HG03571 (cell line): ENCODE results near the gene SLC48A1.

ENCODE experiments used
- ATAC-seq: cut with Tn5 transposase; IDR thresholded peaks from one replicate; pipeline ENCODE4 v1.9.1; 2021; ENCODE audit not compliant: unreplicated experiment

Gene SLC48A1

GRCh38 chr12:47777151-47777550 lies 4.1 kb downstream of the SLC48A1 start:
- no peak for ATAC-seq

- no peak for ATAC-seq
Measured at GRCh38 chr12:47777741-47778558, 4.9 kb downstream of the SLC48A1 start.

GRCh38 chr12:47778881-47779280 lies 5.8 kb downstream of the SLC48A1 start:
- ATAC-seq, result no peak

GRCh38 chr12:47779301-47779942 lies 6.4 kb downstream of the SLC48A1 start:
- ATAC-seq, result peak; percentile 55

GRCh38 chr12:47779943-47780504 lies 7.0 kb downstream of the SLC48A1 start:
- no peak for ATAC-seq

GRCh38 chr12:47781479-47782371 lies 8.7 kb downstream of the SLC48A1 start:
- ATAC-seq, result no peak

GRCh38 chr12:47782372-47782770 lies 9.3 kb downstream of the SLC48A1 start:
- no peak for ATAC-seq

- ATAC-seq, result no peak
Measured at GRCh38 chr12:47783024-47783755, 10.2 kb downstream of the SLC48A1 start.

GRCh38 chr12:47783821-47784819 lies 11.1 kb downstream of the SLC48A1 start:
- ATAC-seq, result no peak

- ATAC-seq, result no peak
Measured at GRCh38 chr12:47785036-47785886, 12.2 kb downstream of the SLC48A1 start.

- no peak for ATAC-seq
Measured at GRCh38 chr12:47785887-47786661, 13.0 kb downstream of the SLC48A1 start.

GRCh38 chr12:47786662-47787280 lies 13.7 kb downstream of the SLC48A1 start:
- no peak for ATAC-seq

GRCh38 chr12:47787596-47788319 lies 14.7 kb downstream of the SLC48A1 start:
- no peak for ATAC-seq

GRCh38 chr12:47789141-47789540 lies 16.1 kb downstream of the SLC48A1 start:
- no peak for ATAC-seq

GRCh38 chr12:47789712-47790489 lies 16.9 kb downstream of the SLC48A1 start:
- ATAC-seq, result no peak
